PC-3 (cell line): ENCODE measurements around the gene PDZK1IP1. TPM values are rescaled to one million over a fixed set of nuclear protein-coding genes. Genes with fewer than 3 reads are reported as not detected.

Source experiments
- ATAC-seq: fragments of 200-7000 bp; cut with Tn5 transposase; 2 replicates; pipeline ENCODE4 v1.9.1; 2020; ENCODE audit warnings: mild to moderate bottlenecking, moderate library complexity
- BruUV-seq: library from RNA; stranded (reverse); fragments of 400-500 nt; replicated peaks from 2 replicates; lab custom pipeline; 2021; lab: Mats Ljungman, UMichigan
- CTCF ChIA-PET: fragments of 300-600 bp; sonication (Branson Sonifier 250); formaldehyde crosslinking; loops from one replicate; lab custom pipeline; 2022; ENCODE audit warnings: antibody characterized with exemption; lab: Charles Lee
- POLR2A ChIA-PET: fragments of 300-600 bp; sonication (Branson Sonifier 250); formaldehyde crosslinking; loops from one replicate; lab custom pipeline; 2022; ENCODE audit warnings: antibody characterized with exemption; ENCODE audit not compliant: unreplicated experiment; lab: Charles Lee
- DNase-seq: peaks from one replicate; pipeline ENCODE4 v3.0.0-alpha.2; 2015
- H2AFZ ChIP-seq: fragments of 300-600 bp; sonication (generic); 2 replicates; pipeline ENCODE4 v1.6.0; 2016; ENCODE audit warnings: antibody characterized with exemption, low read length
- H3F3A ChIP-seq: fragments of 300-600 bp; sonication (generic); one replicate; pipeline ENCODE4 v1.6.0; 2017; ENCODE audit warnings: antibody characterized with exemption, low read length, control low read depth, mild to moderate bottlenecking; ENCODE audit not compliant: unreplicated experiment
- H3K27ac ChIP-seq: fragments of 300-600 bp; sonication (generic); 2 replicates; pipeline ENCODE4 v1.5.1; 2016; ENCODE audit warnings: mild to moderate bottlenecking, low read length
- H3K27me3 ChIP-seq: fragments of 300-600 bp; sonication (generic); 2 replicates; pipeline ENCODE4 v1.6.1; 2016; ENCODE audit warnings: low read length, mixed read lengths
- H3K36me3 ChIP-seq: fragments of 300-600 bp; sonication (generic); 2 replicates; pipeline ENCODE4 v1.6.1; 2016; ENCODE audit warnings: low read depth, mixed run types, low read length, mixed read lengths
- H3K4me1 ChIP-seq: fragments of 300-600 bp; sonication (generic); 2 replicates; pipeline ENCODE4 v1.5.1; 2016; ENCODE audit warnings: low read length; ENCODE audit not compliant: insufficient read depth
- H3K4me2 ChIP-seq: fragments of 300-600 bp; sonication (generic); 2 replicates; pipeline ENCODE4 v1.6.0; 2016; ENCODE audit warnings: low read length
- H3K4me3 ChIP-seq: fragments of 300-600 bp; sonication (generic); 2 replicates; pipeline ENCODE4 v1.5.1; 2016; ENCODE audit warnings: mild to moderate bottlenecking, low read length, mixed read lengths
- H3K79me2 ChIP-seq: fragments of 300-600 bp; sonication (generic); 2 replicates; pipeline ENCODE4 v1.6.1; 2017; ENCODE audit warnings: low read length, mixed read lengths
- H3K9ac ChIP-seq: fragments of 300-600 bp; sonication (generic); 2 replicates; pipeline ENCODE4 v1.6.0; 2016; ENCODE audit warnings: mild to moderate bottlenecking, low read length
- H3K9me2 ChIP-seq: fragments of 300-600 bp; sonication (generic); replicated peaks from 2 replicates; pipeline ENCODE4 v1.6.1; 2016; ENCODE audit warnings: mixed run types, low read length, mixed read lengths
- H3K9me3 ChIP-seq: fragments of 300-600 bp; sonication (generic); 2 replicates; pipeline ENCODE4 v1.6.1; 2016; ENCODE audit warnings: low read length, mixed read lengths
- H4K20me1 ChIP-seq: fragments of 300-600 bp; sonication (generic); 2 replicates; pipeline ENCODE4 v1.6.1; 2016; ENCODE audit warnings: low read length, mixed read lengths
- CTCF ChIP-seq: fragments of 300-600 bp; sonication (generic); conservative IDR thresholded peaks from 2 replicates; pipeline ENCODE4 v1.5.1; 2017; ENCODE audit warnings: antibody characterized with exemption, low read depth, mild to moderate bottlenecking, low read length
- EZH2 ChIP-seq: fragments of 300-600 bp; sonication (generic); IDR thresholded peaks from one replicate; pipeline ENCODE4 v1.6.1; 2017; ENCODE audit warnings: antibody characterized with exemption, mild to moderate bottlenecking, low read length; ENCODE audit not compliant: unreplicated experiment
- EZH2phosphoT487 ChIP-seq: fragments of 300-600 bp; sonication (generic); IDR thresholded peaks from 2 replicates; pipeline ENCODE4 v1.6.1; 2018; ENCODE audit warnings: mild to moderate bottlenecking, antibody characterized with exemption, low read length, borderline replicate concordance
- intact Hi-C: fragments of 100-400 bp; cut with micrococcal nuclease; formaldehyde crosslinking; loops from 2 replicates; pipeline ENCODE4 v1.9.0; 2023
- total RNA-seq: library from RNA; depleted of rRNA; stranded (reverse); fragments of >200 nt; gene quantifications from 2 replicates; pipeline ENCODE4 v1.2.3, GENCODE V29; 2014

PDZK1IP1 gene
- total RNA-seq, 1 experiment from 2014 or later, result not detected

GRCh38 chr1:47181095-47181954 lies 8.5 kb downstream of the PDZK1IP1 start:
- no peak overlapping the region for H3K9ac ChIP-seq
- no peaks in the 10 kb centered on the region for H3K27me3 ChIP-seq
- no peak overlapping the region for H3K4me2 ChIP-seq

GRCh38 chr1:47180603-47181094 lies 9.2 kb downstream of the PDZK1IP1 start:
- no TSS peak for BruUV-seq
- no peaks in the 10 kb centered on the region for H3K79me2 ChIP-seq
- H3K27me3 ChIP-seq, result no peaks in the 10 kb centered on the region
- ChIA-PET POLR2A (no interaction called here), CTCF (no interaction called here)
- H3K4me3 ChIP-seq, result no peak overlapping the region
- no peak overlapping the region for H3K9ac ChIP-seq
- ATAC-seq (no peak), DNase-seq (no peak)
- H3K4me1 ChIP-seq, result peaks cover 6% of the 10 kb centered on the region
- no peaks in the 10 kb centered on the region for H3K9me2 ChIP-seq
- no peaks in the 10 kb centered on the region for H3K9me3 ChIP-seq
- no peaks in the 10 kb centered on the region for H3F3A ChIP-seq
- TF ChIP-seq EZH2phosphoT487 (no peak), CTCF (no peak), EZH2 (no peak)
- H3K36me3 ChIP-seq, result no peaks in the 10 kb centered on the region
- no peak overlapping the region for H2AFZ ChIP-seq
- no peaks in the 10 kb centered on the region for H4K20me1 ChIP-seq
- no peak overlapping the region for H3K27ac ChIP-seq
- intact Hi-C loops, result no loop called here
- H3K4me2 ChIP-seq, result no peak overlapping the region

More at GRCh38 chr1:47181095-47181954, 8.5 kb downstream of the PDZK1IP1 start:
- no TSS peak for BruUV-seq
- Histone ChIP-seq H3K9me3 (no peaks in the 10 kb centered on the region), H3K4me1 (peaks cover 6% of the 10 kb centered on the region), H3K36me3 (no peaks in the 10 kb centered on the region), H4K20me1 (no peaks in the 10 kb centered on the region), H3F3A (no peaks in the 10 kb centered on the region), H3K79me2 (no peaks in the 10 kb centered on the region), H3K9me2 (no peaks in the 10 kb centered on the region), H2AFZ (no peak overlapping the region), H3K27ac (no peak overlapping the region), H3K4me3 (no peak overlapping the region)
- TF ChIP-seq CTCF (no peak), EZH2 (no peak), EZH2phosphoT487 (no peak)
- ATAC-seq (no peak), DNase-seq (no peak)
- ChIA-PET POLR2A (interaction anchor here (0.6 kb wide), 1 partner anchor 215 kb away, joined by 3 read pairs; no protein-coding TSS in a partner anchor), CTCF (no interaction called here)
- intact Hi-C loops, result no loop called here
